ENCODE results near the gene YBEY.
"Not testable (repeated sequence)": the region's sequence is repeated elsewhere in the genome, so short reads cannot be mapped to it uniquely, and the experiment has no call there.

The YBEY gene

DNA sequence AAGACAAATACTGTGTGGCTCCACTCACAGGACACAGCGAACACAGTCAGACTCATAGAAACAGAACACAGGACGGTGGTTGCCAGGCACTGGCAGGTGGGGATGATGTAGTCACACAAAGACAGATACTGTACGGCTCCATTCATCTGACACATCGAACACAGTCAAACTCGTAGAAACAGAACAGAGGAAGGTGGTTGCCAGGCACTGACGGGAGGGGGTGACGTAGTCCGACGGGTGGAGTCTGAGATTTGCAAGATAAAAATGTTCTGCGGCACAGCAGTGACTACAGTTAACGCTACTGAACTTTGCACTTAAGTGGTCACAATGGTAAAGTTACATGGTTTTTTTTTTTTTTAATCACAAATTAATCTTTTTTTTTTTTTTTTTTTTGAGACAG lies 18.8 kb downstream of the YBEY start:
- DNase-seq: no peak

GRCh38 chr21:46307625-46308024 lies 21.5 kb downstream of the YBEY start:
- DNase-seq: no peak

GRCh38 chr21:46308431-46308830 lies 22.3 kb downstream of the YBEY start:
- DNase-seq: peak; percentile 6

DNA sequence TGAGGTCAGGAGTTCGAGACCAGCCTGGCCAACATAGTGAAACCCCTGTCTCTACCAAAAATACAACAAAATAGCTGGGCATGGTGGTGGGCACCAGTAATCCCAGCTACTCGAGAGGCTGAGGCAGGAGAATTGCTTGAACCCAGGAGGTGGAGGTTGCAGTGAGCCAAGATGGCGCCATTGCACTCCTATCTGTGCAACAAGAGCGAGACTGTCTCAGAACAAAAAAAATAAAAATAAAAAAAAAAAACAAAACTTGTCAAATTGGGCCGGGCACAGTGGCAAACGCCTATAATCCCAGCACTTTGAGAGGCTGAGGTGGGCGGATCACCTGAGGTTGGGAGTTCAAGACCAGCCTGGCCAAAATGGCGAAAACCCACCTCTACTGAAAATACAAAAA lies 24.1 kb downstream of the YBEY start:
- not testable (repeated sequence) for DNase-seq

DNA sequence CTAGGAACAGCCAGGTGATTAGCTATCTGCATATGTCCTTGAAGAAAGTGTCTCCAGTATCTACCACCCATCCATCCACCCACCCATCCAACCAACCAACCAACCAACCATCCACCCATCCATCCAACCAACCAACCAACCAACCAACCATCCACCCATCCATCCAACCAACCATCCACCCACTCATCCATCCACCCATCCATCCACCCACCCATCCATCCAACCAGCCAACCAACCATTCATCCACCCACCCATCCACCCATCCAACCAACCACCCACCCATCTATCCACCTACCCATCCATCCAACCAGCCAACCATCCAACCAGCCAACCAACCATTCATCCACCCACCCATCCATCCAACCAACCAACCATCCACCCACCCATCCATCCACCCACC lies 25.4 kb downstream of the YBEY start:
- no peak for DNase-seq

DNA sequence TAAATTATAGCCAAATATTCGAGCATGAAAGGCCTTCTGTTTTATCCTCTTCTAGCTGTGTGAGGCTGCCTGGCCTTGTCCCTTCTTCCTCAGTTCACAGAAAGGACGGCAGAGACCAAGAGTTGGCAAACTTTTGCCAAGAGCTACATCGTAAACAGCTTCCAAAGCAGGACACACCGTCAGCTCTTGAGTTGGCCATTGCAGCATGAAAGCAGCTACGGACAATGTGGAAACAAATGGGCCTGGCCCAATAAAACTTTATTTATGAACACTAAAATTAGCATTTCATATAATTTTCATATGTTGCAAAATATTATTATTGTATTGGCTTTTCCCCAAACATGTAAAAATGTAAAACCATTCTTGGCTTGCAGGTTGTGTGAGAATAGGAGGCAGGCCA lies 26.8 kb downstream of the YBEY start:
- no peak for DNase-seq

GRCh38 chr21:46314441-46315020 lies 28.4 kb downstream of the YBEY start:
- DNase-seq: no peak

DNA sequence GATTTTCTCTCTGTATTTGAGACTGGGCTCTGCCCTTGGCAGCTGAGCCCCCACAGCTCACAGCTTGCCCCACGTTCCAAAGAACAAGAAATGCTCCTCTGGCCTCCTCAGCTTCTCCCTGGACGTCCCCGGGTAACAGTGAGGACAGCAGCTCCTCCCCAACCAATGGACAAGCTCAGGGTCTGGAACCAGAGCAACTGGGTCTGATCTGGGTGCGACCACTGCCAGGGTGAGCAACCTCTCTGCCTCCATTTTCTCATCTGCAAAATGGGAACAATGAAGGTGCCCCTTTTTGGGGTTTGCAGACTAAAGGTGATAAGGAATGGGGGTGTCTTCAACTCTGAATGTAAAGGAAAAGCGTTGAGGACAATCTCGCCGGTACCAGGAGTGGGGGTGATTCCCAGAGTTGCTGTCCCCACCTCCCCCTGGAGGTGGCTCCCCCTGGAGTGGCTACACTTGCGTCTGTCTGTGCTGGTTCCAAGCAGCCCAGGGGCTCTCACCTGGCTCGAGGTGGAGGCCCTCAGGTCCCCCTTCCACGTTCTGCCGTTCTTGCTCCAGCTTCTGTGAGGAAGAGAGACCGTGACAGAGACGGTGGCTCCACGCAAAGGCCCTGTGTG lies 30.7 kb downstream of the YBEY start:
- no peak for DNase-seq

GRCh38 chr21:46317710-46318463 lies 31.7 kb downstream of the YBEY start:
- DNase-seq: no peak

DNA sequence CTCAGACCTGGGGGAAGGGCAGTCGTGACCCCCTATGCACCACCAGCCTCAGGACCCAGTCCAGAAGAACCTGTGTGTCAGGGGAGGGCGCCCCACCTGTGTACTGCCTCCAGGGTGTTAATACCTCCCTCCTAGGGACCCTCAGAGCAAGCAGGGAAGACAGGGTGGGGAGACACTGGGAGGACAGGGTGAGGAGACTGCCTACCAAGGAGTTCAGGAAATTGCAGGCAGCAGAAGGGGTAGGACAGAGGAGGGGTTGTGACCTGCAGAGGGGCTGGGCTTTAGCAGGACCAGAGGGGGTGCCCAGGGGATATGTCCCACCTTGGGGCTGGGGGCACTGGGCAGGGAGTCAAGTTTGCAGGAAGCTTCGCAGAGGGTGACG lies 32.3 kb downstream of the YBEY start:
- no peak for DNase-seq

DNA sequence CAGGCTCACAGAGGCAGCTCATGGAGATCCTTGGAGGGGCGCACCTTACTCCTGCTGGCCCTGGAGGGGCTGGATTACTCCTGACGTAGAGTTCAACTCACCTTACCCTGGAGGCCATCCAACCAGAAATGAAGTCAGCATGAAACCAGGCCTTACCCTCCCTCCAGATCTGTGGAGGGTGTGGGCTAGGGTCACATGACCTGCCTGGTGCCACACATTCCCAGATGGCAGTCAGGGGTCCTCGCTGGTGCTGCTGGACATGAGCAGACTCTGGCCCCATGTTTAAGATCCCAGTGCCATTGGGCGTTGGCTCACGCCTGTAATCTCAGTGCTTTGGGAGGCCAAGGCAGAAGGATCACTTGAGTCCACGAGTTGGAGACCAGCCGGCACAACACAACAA lies 33.0 kb downstream of the YBEY start:
- DNase-seq: no peak

DNA sequence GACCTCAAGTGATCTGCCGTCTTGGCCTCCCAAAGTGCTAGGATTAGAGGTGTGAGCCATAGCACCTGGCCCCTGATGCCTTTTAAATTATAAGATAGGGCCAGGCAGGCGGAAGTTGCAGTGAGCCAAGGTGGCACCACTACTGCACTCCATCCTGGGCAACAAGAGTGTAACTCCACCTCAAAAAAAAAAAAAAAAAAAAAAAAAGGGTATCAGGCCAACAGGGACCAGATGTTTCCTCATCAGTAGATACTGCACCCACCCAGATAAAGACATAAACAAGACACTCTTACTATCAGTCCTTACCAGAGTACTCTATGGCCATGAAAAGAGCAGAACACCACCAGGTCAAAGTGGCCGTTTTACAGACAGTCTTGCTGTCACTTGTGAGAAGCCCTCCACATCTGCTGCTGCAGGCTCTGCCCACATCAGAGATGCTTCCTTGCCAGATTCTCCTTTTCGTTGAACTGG lies 34.2 kb downstream of the YBEY start:
- DNase-seq: no peak

DNA sequence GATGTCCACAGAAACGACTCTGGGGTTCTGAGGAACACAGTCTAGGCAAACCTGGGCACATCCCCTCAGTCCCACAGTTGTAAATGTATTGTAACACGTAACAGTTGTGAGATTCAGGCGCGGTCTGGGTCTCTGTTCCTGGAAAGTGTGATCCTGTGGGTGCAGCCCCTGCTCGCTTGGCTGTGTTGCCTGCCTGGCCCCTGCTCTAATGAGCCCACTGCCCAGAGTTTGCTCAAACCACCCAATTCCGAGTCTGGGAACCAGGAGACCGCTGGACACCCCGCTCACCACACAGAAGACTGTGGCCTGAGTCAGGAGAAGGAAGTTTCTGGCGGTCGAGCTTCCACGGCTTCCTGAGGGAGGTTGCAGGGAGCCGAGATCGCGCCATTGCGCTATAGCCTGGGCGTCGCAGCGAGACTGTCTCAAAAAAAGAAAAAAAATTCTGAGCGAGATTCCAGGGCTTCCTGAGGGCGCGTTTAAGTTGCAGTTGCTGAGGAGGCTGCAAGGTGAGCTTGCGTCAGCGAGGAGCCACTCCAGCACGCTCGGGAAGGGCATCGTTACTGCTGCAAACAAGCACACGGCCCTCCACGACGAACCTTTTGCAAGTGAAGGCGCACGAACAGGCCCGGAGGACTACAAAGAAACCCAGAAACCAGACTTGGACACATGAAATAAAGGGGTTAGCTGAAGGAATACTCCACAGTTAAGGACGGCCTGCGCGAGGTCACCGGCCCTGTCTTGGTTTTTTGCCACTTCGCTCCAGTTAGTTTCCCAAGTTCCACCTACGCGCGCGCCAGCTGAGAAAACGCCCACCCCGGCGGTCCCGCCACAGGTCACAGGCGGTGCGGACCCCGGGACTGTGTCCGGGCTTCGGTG lies 36.4 kb downstream of the YBEY start:
- peak; percentile 14 for DNase-seq

GRCh38 chr21:46323227-46323709 lies 37.1 kb downstream of the YBEY start:
- DNase-seq: no peak

DNA sequence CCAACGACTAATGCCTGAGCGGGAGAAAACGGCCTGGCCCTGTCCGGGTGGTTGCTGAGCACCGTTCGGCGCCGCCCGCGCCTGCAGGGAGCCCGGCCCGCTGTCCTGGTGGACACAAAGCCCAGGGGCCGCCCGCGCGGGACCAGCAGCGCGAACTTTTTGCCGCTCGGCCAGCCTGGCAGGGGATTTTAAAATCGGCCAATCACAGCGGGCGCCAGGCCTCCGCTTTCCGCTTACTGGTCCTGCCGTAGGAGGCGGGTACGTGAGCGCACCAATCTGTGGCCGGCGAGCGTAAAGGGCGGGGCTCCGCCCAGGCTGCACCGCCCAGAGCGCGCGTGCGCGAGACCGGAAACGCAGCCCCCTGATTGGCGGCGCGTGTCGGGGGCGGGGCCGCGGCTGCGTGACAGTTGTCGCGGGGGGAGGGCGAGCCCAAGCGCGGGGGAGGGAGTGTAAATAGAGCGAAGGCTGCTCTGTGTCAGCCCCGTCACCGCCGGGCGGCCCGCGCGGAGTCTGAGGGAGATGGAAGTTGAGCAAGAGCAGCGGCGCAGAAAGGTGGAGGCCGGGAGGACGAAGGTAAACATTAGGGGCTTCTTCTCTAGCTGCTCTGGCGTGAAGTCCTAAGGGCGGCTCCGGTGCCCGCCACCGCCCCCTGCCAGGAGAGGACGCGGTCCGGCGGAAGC lies 37.7 kb downstream of the YBEY start, which contains the start of the genes C21orf58 and PCNT:
C21orf58 (minus strand) TSS at position 161 of the 680 bp plus-strand sequence. CDS start 1,132 bp downstream, outside the sequence.
PCNT (plus strand) TSS at position 447 of the 680 bp plus-strand sequence; CDS start at position 520, 73 bp downstream.
- peak; percentile 98 for DNase-seq

DNA sequence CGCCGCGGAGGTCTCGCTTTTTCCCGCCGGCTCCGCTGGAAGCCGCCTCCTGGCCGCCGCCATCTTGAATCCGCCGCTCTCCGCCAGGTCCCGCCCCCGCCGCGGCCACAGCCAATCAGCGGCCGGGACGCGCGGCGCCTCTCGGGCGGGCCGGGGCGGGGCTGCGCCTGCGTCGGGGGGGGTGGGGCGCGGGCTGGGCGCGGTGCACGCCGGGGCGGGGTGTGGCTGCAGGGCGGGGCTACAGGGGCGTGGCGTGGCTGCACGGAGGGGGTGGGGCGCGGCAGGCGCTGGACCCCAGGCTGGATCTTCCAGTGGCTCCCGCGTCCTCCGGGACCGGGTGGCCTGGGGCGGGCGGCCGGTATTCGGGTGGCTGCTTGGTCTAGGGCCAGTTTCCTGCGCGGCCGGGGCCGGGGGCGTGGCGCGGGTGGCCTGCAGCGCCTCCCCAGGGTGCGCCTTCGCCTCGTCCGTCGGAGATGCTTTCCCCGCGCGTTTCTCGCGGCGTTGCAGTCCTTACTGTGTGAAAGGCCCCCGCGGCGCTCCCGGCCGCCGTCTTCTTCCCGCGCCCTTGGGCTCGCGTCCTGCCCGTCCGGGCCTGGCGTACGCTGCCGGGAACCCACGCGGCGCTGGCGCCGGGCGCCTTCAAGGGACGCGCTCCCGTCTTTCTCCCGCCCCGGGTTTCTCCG lies 38.4 kb downstream of the YBEY start:
- DNase-seq: peak; percentile 90

DNA sequence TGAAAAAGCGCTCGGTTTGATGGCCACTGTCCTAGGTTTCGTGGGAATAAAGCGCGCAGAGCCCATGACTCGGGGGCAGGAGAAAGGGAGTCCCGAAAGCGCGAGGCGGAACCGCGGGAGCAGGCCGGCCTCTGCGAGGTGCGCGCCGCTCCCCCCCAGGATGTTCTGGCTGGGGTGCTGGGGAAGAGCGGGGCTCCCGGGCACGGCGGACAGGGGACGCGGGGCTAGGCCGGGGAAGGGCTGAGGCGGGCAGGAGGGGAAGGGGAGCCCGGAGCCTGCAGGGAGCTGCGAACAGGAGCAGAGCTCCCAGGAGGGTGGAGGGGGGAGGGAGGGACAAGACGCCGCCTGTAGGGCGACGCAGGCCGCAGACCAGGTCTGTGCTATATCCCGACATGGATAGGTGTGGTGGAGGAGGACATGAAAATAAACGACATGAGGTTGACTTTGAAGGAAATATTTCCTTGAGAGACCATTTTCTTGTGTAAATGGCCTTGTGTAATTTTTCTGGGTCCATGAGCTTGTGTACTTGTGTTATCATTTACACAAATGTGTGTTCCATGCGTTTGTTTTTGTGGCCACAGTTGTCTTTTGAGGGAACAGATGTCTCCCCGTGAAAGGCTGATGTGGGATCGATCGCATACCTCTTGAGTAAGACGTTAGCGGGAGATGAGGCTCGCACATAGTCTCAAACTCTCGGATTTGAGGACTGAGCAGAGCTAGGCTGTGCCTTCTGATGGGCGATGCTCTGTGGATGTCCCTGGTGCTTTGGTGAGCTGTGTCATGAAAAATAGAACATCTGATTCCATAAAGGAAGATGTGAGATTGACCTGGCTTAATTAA lies 39.2 kb downstream of the YBEY start:
- DNase-seq: peak; percentile 49

- DNase-seq: no peak
Observed at GRCh38 chr21:46326110-46326703, 40.1 kb downstream of the YBEY start.

DNA sequence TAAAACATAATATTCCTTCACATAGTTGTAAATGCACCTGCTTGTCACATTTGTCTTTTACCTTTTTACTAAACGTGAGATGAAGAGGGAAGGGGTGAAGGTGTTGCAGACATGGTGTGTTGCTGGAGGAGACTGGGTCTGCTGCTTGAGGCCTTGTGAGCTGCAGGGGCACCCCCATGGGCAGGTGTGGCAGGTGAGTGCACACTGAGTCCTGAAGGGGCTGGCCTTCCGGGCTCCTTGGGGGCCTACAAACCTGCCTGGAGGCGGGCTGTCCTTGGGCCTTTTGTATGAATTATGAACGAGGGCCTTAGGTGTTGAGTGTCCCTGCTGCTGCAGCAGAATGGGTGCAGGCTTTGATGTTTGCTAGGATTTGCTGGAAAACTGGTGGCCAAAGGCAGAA lies 41.6 kb downstream of the YBEY start:
- no peak for DNase-seq

DNA sequence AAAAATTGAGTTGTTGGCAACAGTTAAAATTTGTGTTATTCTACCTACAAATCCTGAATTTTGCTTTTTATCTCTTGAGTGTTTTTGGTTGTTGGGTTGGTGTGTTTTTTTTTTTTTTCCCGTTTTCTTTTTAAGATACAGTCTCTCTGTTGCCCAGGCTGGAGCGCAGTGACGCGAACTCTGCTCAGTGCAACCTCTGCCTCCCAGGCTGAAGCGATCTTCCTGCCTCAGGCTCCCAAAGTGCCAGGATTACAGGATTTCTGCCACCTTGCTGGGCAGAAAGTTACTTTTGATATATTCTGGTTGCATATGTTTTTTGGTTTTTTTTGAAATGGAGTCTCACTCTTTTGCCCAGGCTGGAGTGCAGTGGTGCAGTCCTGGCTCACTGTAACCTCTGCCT lies 42.0 kb downstream of the YBEY start:
- no peak for DNase-seq
